ENCODE data around the gene SEC14L2. TPM values are rescaled to one million over a fixed set of nuclear protein-coding genes. Genes with fewer than 3 reads are reported as not detected.

The SEC14L2 gene
- total RNA-seq, 1 donor from 2014 or later: 1.5 TPM

DNA sequence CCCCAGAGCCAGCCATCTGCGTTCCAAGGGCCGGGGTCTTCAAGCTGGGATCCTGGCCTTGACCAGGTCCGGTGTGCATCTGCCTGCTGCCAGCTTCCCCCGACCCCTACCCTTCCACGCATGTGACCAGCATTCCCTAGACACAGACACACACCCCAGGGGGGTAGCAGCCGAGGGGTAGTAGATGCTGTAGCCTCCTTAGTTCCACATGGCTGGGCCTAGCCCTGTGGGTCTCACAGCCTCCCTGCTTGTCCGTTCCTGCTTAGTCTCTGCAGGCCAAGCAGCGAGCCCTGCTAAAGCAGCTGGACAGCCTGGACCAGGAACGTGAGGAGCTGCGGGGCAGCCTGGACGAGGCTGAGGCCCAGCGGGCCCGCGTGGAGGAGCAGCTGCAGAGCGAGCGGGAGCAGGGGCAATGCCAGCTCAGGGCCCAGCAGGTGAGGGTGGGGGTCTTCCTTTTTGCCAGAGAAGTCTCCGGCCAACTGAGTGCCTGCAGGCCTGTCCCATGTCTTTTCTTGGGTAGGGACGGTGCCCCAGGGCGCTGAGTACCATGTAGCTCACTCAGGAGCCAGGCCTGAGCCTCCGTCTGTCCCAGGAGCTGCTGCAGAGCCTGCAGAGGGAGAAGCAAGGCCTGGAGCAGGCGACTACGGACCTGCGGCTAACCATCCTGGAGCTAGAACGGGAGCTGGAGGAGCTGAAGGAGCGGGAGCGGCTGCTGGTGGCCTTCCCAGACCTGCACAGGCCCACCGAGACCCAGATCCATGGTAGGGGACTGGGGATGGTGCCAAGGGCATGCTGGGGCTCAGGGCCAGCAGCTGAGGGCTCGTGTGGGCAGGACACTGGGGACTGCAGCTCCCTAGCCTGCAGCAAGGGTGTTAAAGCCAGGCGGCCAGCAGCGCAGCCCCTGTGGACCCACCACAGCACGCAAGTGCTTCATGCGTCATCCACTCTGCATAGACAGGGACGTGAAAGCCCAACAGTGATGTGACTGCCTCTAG is 23.2 kb upstream of the SEC14L2 start:
- intact Hi-C loops (cut with DNase I): no loop called here
- no peak for DNase-seq
- ATAC-seq (ENCODE audit: poor library complexity): no peak

DNA sequence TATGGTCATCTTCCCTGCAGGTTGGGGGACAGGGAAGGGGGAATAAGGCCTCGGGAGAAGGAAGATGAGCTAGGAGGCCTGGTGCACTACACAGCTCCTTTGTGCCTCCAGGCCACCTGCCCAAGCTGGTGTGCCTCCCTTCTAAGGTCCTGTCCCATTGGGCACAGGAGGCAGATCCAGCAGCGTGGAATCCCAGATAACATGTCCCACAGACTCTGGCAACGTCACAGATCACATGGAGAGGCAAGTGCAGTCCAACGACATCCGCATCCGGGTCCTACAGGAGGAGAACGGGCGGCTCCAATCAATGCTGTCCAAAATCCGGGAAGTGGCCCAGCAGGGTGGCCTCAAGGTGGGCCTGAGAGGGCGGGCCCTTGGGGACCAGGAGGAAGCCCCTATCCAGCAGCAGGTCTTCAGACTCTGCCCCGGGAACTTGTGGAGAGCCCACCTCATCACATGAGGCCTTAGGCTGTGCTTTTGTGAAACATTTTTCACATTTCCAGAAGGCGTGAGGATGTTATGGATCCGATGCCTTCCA is 21.4 kb upstream of the SEC14L2 start:
- intact Hi-C loops (cut with DNase I): no loop called here
- no peak for DNase-seq
- no peak for ATAC-seq (ENCODE audit: poor library complexity)

DNA sequence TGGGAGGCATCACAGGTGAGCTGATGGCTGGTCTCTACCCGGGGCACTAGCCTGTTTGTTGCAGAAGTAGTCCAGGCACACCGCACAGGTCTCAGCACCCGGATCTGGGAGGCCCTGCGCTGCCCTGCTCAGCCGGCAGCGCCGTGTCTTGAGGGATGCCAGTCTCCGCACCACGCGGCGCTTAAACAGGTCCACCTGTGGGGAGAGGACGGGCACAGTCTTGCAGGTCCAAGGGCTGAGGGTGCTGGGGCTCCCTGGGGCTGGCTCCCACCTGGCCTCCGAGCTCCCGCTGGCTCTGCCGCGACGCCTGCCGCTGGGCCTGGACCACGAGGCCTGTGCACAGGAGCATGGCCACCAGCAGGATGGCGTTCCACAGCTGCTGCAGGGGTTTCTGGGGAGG is 16.8 kb upstream of the SEC14L2 start:
- DNase-seq: no peak
- ATAC-seq (ENCODE audit: poor library complexity): no peak
- intact Hi-C loops (cut with DNase I): no loop called here

DNA sequence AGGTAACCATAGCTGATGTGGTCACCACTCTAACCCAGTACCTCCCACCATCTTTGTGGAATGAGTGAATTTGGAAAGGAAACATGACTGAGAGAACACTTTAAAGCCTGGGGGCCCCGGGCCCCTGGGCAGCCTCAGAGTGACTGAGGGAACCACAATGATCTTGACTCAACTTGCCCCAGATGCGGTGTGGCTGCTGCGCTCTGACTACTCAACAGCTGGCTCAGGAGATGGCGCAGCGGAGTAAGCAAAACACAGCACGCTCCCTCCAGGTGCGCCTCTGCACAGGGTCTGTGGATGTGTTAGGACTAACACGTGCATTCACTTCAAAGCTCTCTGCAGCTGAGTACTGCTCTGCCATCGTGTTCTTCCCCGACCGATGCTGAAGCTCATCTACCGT is 15.6 kb upstream of the SEC14L2 start:
- DNase-seq (no peak), ATAC-seq (ENCODE audit: poor library complexity) (no peak)
- intact Hi-C loops (cut with DNase I): no loop called here

DNA sequence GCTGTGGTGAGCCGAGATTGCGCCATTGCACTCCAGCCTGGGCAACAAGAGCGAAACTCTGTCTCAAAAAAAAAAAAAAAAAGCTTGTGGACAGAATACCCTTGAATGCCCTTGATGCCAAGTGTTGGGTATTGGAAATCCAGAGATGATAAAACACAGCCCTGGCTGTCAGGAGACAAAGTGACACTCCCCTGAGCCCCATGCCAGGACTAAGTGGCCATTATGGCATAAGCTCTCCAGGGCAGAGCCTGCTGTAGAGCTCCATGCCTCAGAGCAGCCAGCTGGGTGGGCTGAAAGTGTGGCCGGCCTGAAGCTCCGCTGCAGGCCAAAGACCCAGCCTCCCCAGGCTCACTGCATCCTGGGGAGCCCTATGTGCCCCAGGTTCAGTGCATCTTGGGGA is 14.5 kb upstream of the SEC14L2 start:
- no peak for DNase-seq
- intact Hi-C loops (cut with DNase I): no loop called here
- peak; percentile 43 for ATAC-seq (ENCODE audit: poor library complexity)

DNA sequence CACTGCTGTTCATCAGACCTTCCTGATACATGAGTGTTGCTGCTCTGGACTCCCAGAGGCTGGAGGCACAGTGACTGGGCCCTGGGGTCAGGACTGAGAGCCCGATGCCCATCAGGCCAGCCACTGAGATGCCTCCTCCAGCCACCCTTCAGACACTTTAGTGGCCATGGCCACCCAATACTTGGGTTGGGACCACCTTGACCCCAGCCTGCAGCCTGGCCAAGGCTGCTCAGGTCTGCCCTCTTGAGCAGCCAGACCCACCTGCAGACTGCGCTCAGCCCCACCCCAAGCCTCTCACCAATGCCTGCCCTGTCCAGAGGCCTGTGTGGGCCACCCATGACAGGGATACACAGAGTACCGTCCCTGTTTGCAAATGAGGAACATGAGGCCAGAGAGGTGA is 13.8 kb upstream of the SEC14L2 start:
- no peak for ATAC-seq (ENCODE audit: poor library complexity)
- intact Hi-C loops (cut with DNase I): no loop called here
- no peak for DNase-seq

DNA sequence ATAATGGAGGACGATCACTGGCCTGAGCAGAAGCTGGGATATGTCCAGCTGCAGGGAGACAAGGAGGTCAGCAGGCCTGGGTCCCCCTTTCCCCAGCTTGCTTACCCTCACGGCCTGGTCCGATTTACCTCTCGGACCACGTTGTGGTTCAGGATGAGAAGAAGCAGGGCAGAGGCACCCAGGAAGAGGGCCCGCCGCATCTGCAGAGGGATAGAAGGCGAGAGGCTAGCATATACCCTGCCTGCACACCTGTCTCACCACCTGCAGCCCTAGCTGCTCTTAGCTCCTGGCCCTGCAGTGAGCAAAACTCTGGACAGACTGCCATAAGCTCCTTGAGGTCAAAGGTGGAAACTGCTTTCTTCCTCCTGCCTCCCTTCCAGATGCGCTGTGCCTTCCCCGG is 10.9 kb upstream of the SEC14L2 start:
- intact Hi-C loops (cut with DNase I): loop anchor here (5.0 kb wide), 2 partner anchors 124 to 279 kb away; no protein-coding TSS in a partner anchor
- ATAC-seq (ENCODE audit: poor library complexity) (no peak), DNase-seq (no peak)

DNA sequence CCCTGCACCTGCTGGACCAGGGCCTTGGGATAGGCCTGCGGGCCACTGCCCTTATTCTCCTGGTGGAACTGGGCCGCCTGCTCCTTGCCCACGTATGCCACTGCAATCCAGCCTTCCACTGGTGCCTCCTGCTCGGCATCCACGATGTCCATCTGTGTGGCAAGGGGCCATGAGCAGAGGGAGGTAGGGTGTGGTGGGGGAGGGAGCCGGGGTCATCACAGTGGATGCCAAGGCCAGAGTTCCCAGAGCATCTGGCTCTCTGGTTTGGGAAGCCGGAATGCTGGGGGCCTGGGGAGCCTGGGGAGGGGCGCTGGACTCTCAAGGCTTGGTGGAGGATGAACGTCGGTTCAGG is 10.2 kb upstream of the SEC14L2 start:
- intact Hi-C loops (cut with DNase I): loop anchor here (5.0 kb wide), 2 partner anchors 124 to 279 kb away; no protein-coding TSS in a partner anchor
- no peak for DNase-seq
- no peak for ATAC-seq (ENCODE audit: poor library complexity)

DNA sequence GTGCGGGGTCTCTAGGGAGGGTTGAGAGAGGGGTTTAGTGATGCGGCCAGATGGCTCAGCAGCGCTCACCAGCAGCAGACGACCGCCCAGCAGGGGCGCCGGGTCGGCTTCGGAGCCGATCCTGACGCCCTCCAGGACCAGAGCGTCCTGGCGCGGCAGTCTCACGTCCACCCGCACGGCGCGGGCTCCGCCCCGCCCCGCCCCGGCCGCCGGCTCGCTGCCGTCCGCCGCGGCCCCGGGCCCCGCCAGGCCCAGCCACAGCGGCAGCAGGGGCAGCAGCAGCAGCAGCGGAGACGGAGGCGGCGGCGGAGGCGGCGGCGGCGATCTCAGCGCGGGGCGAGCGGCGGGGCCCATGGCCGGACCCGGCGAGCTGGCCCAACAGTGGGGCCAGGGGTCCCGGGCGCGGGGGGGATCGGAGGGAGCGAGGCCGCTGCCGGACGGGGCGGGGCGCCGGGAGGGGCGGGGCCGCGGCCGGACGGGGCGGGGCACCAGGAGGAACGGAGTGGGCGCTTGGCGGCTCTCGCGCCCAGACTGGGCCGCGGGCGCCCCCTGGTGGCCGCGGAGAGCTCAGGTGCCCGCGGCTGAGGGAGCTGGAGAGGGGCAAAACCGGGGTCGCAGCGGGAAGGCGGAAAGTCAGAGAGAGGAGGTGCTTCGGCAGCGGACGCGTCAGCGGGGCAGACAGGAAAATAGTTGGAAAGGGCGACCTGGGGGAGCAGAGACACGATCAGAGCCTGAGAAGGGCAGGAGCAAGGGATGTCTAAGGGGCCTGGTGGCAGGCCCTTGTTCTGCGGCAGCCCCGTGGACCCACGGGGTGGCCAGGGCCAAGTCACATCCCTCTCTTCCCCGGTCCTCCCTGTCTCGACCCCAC is 9.6 kb upstream of the SEC14L2 start, which contains the start of gene RNF215:
TSS of gene RNF215 (minus strand) at position 452 of the 868 bp plus-strand sequence. CDS start at position 354, 98 bp downstream.
- intact Hi-C loops (cut with DNase I): loop anchor here (1.0 to 5.0 kb wide), 3 partner anchors 99 to 280 kb away; no protein-coding TSS in a partner anchor

DNA sequence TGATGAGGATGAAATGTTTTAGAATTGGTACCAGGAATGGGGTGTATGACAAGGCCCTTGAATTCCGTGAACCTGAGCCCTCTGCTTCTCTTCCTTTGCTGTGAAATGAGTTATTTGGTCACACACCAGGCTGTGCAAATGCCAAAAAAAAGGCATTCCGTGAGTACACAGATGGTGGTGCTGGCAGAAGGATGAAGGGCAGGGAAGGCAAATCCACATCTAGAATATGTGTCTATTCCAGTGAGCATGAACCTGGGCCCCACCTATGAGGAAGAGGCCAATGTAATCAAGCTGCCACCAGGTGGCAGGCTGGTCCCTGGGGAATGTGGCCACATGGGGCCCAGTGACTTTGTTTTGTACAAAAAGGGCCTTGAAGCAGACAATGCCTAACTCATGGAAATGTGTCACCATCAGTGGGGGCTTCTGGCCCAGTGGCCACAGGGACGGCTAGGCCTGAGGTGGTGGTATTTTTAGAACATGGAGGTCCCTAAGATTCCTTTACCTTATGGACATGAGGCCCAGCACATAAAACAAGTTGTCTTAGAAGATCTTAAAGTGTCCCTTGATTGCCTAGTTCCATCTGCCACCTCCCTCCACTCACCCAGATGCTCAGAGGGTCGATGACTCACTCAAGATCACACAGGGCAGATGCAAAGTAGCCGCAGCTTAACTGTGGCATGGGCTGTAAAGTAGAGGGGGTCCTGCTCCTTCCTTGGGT is 5.7 kb upstream of the SEC14L2 start:
- ATAC-seq (ENCODE audit: poor library complexity): peak; percentile 29

More for the DNA sequence above, 9.6 kb upstream of the SEC14L2 start, which contains the start of gene RNF215:
- DNase-seq: peak; percentile 90
- peak; percentile 97 for ATAC-seq (ENCODE audit: poor library complexity)

DNA sequence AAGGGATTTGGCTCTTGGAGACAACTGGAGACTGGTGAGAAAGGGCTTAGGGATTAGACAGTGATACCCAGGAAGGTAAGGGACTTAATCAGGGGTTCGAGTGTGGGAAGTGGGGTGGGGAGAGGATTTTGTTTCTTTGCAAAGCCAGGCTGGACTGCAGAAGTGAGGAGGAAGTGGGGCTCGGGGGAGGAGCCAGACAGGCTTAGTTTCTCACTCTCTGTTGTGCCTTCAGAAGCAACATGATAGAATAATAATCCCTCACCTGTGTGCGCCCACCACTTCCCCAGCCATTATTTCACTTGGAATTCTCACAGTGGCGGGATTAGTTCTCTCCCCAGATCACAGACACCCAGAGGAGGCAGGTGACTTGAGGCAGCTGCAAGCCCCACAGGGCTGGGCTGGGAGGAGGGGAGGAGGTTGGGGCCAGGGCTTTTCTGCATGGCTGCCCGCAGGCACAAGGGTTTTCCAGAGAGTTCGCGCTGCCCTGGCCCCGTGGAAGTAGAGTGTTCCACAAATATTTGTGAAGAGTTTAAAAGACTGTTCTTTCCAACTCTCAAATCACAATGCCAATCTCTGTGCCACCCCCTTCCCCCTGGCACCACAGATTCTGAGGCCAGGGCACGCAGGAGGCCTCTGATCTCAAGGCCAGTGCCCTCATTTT is 4.0 kb upstream of the SEC14L2 start:
- no peak for DNase-seq
- intact Hi-C loops (cut with DNase I): no loop called here
- no peak for ATAC-seq (ENCODE audit: poor library complexity)

More for the DNA sequence above, 5.7 kb upstream of the SEC14L2 start:
- DNase-seq: peak; percentile 79
- intact Hi-C loops (cut with DNase I): loop anchor here (2.0 kb wide), 1 partner anchor 96 kb away; no protein-coding TSS in a partner anchor

DNA sequence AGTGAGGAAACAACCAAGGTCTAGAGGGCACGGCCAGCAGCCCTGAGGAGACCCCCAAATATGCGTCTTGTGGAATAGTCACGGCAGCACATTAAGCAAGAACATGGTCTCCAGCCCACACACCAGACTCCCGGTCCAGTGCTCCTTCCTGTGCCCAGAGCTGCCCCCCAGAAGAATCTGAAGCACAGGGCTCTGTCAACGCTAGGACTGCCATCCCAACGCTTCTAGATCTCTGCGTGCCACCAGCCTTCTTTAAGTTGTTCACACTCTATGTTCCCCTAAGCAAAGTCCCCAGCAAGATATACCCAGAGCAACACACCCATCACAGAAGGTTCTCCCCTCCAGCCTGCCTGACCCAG is 3.5 kb upstream of the SEC14L2 start:
- no peak for DNase-seq
- intact Hi-C loops (cut with DNase I): no loop called here
- ATAC-seq (ENCODE audit: poor library complexity): no peak

DNA sequence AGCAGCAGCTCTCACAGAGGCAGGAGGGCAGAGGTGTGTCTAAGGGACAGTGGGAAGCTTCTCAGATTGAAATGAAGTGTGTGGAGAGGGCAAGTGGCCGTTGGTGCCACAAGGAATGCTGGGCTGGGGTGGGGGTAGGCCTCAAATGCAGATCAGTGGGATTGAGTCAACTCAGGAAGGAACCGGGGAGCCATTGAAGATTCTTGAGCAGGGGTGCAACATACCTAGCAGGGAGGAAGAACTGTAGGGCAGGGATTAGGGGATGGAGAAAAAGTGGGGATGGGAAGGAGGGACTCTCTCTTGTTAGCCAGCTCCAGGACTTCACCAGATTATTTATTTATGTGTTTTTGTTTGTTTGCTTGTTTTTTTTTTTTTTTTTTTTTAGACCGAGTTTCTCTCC is 2.9 kb upstream of the SEC14L2 start:
- ATAC-seq (ENCODE audit: poor library complexity): no peak
- no peak for DNase-seq
- intact Hi-C loops (cut with DNase I): no loop called here

DNA sequence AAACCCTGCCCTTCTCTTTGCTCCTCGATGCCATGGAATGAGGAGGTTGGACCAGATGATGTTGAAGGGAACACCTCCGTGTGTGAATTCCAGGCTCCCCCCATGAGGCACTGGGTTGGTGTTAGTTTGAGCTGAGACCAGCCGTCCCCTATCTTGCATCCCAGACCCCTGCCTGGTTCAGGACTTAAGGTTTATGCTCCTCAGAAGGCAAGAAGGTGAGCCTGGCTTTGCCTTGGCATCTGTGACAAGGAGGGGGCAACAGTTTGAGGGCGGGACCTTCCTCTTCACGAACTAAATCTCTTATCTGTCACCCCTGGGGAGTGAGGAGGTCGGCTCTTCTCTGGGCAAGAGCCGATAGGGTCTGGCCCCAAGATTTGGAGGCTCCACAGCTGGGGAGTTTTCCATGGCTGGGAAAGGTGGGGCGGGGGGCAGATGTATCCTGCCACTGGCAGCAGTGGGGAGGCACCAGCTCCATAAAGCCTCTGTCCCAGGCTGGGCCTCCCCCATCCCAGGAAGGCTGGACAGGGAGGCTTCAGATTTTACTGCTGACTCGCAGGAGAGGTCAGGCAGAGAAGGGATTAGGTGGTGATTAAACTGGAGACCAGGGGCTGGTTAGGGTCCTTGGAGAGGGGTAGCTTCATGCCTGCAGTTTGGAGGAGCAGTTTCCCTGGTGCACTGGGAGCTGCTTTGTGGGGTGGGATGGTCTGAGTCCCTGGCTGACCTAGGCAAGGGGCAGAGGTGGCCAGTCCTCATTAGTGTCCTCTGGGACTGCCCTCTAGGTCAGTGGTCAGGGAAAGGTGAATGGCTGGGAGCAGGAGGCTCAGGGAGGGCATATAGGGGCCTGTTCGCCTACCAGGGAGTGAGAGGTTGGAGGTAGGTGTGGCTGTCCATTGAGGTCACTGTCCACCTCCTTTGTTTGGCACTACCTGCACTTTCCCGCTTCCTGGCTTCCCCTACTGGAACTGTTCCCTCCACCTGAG is 1.1 kb downstream of the SEC14L2 start:
- peak; percentile 22 for ATAC-seq (ENCODE audit: poor library complexity)
- intact Hi-C loops (cut with DNase I): no loop called here
- no peak for DNase-seq

DNA sequence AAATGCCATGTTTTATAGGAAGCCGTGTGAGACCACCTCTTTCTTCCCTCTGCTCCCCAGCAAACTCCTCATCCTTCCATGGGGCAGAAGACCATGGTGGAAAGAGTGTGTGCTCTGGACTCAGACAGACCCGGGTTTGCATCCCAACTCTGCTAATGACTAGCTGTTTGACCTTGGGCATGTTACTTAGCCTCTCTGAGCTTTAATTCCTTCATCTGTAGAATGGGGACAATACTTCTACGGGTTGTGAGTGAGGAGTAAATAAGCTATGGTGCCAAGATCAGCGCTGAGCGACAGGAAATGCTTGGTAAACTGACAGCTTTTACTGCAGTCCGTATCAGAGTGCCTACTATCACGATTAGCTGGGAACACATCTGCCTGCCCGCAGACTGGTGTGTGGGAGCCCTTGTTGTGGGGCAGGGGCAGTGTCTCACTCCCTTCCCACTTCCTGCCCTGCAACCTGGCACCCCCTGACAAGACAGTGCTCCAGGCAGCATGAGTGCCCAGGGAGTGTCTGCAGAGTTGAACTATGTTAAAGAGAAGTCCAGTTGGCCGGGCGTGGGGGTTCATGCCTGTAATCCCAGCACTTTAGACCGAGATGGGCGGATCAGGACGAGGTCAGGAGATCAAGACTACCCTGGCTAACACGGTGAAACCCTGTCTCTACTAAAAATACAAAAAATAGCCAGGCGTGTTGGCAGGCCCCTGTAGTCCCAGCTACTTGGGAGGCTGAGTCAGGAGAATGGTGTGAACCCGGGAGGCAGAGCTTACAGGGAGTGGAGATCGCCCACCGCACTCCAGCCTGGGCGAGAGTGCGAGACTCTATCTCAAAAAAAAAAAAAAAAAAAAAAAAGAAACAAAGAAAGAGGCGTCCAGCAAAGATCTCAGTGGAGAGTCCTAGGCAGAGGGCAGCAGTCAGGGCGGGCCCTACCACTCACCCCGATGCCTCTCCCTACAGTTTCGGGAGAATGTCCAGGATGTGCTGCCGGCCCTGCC is 2.2 kb downstream of the SEC14L2 start:
- ATAC-seq (ENCODE audit: poor library complexity): no peak
- DNase-seq: no peak
- intact Hi-C loops (cut with DNase I): no loop called here

DNA sequence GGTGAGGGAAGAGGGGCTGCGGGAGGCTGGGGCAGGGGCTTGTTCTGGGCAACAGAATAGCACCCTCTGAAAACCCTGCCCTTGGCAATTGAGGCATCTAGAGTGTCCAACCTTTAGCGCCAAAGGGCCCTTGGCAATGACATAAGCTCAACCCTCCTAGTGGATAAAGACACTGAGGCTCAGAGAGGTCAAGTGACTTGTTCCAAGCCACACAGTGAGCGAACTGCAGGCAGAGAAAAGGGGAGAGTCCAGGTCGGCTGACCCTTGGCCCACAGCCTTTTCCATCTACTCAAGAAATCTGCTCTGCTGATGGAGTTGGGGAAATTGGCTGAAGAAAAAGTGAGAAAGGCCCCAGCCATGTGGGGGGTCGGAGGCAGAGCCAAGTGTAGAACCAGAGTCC is 2.9 kb downstream of the SEC14L2 start:
- ATAC-seq (ENCODE audit: poor library complexity): no peak
- DNase-seq: no peak
- intact Hi-C loops (cut with DNase I): no loop called here
